Type B pancreatic cell (in vitro differentiated cells): Measurements from ENCODE around the gene ATP8A2. TPM values are rescaled to one million over a fixed set of nuclear protein-coding genes. Genes with fewer than 3 reads are reported as not detected.

Source experiments
- DNase-seq: peaks from one replicate; pipeline ENCODE4 v3.0.0; 2021; ENCODE audit warnings: mixed read lengths; ENCODE audit not compliant: unreplicated experiment; ENCODE audit errors: extremely low spot score
- H3K27ac Mint-ChIP-seq: 2 replicates; pipeline ENCODE4 v1.8.0; 2021; ENCODE audit warnings: mild to moderate bottlenecking, mixed read lengths
- H3K27me3 Mint-ChIP-seq: 2 replicates; pipeline ENCODE4 v1.8.0; 2021; ENCODE audit warnings: mixed read lengths
- H3K36me3 Mint-ChIP-seq: 2 replicates; pipeline ENCODE4 v1.8.0; 2021; ENCODE audit warnings: mixed read lengths
- H3K4me1 Mint-ChIP-seq: one replicate; pipeline ENCODE4 v1.8.0; 2021; ENCODE audit warnings: mixed read lengths; ENCODE audit not compliant: unreplicated experiment
- H3K4me3 Mint-ChIP-seq: 2 replicates; pipeline ENCODE4 v1.8.0; 2021; ENCODE audit warnings: mild to moderate bottlenecking, mixed read lengths
- H3K9me3 Mint-ChIP-seq: 2 replicates; pipeline ENCODE4 v1.8.0; 2021; ENCODE audit warnings: mixed read lengths
- total RNA-seq: library from RNA; stranded (reverse); gene quantifications from 2 replicates; pipeline ENCODE4 v1.2.1, GENCODE V29; 2021; ENCODE audit warnings: low replicate concordance
- TF ChIP-seq, protein P1 (sequence below): fragments of 200-600 bp; sonication (generic); conservative IDR thresholded peaks from 2 replicates; pipeline ENCODE4 v1.5.0; 2021; ENCODE audit warnings: antibody characterized with exemption, mild to moderate bottlenecking

Gene ATP8A2
- total RNA-seq, 1 donor from 2014 or later: 13.8 TPM

GRCh38 chr13:25598421-25598820, 226.6 kb downstream of the ATP8A2 start:
- Mint-ChIP-seq H3K4me3 (no peak overlapping the region), H3K27me3 (no peaks in the 10 kb centered on the region)
- TF ChIP-seq, protein P1, sequence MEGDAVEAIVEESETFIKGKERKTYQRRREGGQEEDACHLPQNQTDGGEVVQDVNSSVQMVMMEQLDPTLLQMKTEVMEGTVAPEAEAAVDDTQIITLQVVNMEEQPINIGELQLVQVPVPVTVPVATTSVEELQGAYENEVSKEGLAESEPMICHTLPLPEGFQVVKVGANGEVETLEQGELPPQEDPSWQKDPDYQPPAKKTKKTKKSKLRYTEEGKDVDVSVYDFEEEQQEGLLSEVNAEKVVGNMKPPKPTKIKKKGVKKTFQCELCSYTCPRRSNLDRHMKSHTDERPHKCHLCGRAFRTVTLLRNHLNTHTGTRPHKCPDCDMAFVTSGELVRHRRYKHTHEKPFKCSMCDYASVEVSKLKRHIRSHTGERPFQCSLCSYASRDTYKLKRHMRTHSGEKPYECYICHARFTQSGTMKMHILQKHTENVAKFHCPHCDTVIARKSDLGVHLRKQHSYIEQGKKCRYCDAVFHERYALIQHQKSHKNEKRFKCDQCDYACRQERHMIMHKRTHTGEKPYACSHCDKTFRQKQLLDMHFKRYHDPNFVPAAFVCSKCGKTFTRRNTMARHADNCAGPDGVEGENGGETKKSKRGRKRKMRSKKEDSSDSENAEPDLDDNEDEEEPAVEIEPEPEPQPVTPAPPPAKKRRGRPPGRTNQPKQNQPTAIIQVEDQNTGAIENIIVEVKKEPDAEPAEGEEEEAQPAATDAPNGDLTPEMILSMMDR: no peak

DNA sequence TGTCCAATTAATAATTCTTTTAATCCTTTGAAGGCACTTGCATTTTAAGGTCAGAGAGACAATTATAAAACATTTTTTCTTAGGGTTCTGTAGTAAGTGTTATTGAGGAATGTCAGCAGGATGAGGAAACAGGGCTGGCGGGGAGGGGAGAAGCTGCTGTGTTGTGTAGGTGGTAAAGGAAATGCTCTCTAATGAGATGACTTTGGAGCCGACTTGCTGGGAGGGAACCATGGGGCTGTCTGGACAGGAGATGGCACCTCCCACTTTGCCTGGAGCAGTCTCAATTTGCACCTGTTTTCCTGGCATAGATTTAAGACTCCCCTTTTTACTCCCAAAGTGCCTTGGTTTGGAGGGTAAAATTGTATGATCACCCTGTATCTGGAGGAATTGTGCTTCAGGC, 230.4 kb downstream of the ATP8A2 start:
- peaks cover 4% of the 10 kb centered on the region for H3K36me3 Mint-ChIP-seq
- no peak overlapping the region for H3K27ac Mint-ChIP-seq
- peaks cover 4% of the 10 kb centered on the region for H3K4me1 Mint-ChIP-seq
- DNase-seq: no peak
- H3K9me3 Mint-ChIP-seq: no peaks in the 10 kb centered on the region
- H3K27me3 Mint-ChIP-seq: no peaks in the 10 kb centered on the region
- TF ChIP-seq, protein P1: no peak
- no peak overlapping the region for H3K4me3 Mint-ChIP-seq

More at GRCh38 chr13:25598421-25598820, 226.6 kb downstream of the ATP8A2 start:
- H3K9me3 Mint-ChIP-seq: no peaks in the 10 kb centered on the region
- peaks cover under 1% of the 10 kb centered on the region for H3K36me3 Mint-ChIP-seq
- DNase-seq: no peak
- no peak overlapping the region for H3K27ac Mint-ChIP-seq
- peaks cover under 1% of the 10 kb centered on the region for H3K4me1 Mint-ChIP-seq

DNA sequence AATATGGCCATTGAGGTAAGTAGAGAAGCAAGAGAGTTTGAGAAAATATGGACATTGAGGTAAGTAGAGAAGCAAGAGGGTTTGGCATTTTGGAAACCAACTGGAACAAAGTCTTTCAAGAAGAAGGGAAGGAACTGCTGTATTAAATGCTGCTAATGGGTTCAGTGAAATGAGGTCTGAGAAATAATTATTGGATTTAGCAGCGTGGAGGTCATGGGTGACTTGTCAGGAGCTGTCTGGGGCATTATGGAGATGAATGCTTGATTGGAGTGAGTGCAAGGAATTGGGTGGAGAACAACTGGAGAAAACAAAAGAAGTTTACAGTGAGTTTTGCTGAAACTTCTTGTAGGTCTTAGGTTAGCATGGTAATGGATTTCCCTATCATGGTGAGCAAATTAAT, 232.3 kb downstream of the ATP8A2 start:
- Mint-ChIP-seq H3K9me3 (no peaks in the 10 kb centered on the region), H3K4me1 (peaks cover 4% of the 10 kb centered on the region), H3K27me3 (no peaks in the 10 kb centered on the region), H3K27ac (no peak overlapping the region), H3K36me3 (peaks cover 4% of the 10 kb centered on the region), H3K4me3 (no peak overlapping the region)
- TF ChIP-seq, protein P1: no peak
- DNase-seq: no peak

DNA sequence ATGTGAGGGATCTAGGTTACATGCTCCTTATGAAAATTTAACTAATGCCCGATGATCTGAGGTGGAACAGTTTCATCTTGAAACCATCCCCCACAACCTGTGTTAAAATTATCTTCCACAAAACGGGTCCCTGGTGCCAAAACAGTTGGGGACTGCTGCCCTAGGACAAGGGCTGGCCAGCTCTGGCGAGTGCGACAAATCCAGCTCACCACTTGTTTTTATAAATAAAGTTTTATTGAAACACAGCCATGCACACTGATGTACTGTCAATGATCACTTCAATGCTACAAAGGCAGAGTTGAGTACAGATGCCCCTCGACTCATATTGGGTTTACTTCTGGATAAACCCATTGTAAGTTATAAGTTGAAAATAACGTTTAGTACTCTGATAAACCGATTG, 235.3 kb downstream of the ATP8A2 start:
- Mint-ChIP-seq H3K27me3 (no peaks in the 10 kb centered on the region), H3K4me1 (peaks cover 4% of the 10 kb centered on the region), H3K36me3 (peaks cover 20% of the 10 kb centered on the region), H3K9me3 (no peaks in the 10 kb centered on the region), H3K4me3 (no peak overlapping the region), H3K27ac (no peak overlapping the region)
- no peak for DNase-seq
- TF ChIP-seq, protein P1: no peak

- TF ChIP-seq, protein P1: no peak
- Mint-ChIP-seq H3K9me3 (no peaks in the 10 kb centered on the region), H3K36me3 (peaks cover 20% of the 10 kb centered on the region), H3K27me3 (no peaks in the 10 kb centered on the region), H3K4me1 (peaks cover 4% of the 10 kb centered on the region), H3K4me3 (no peak overlapping the region), H3K27ac (no peak overlapping the region)
- no peak for DNase-seq
These were observed 236.4 kb downstream of the ATP8A2 start for GRCh38 chr13:25608181-25608580.

GRCh38 chr13:25616674-25617073, 244.9 kb downstream of the ATP8A2 start:
- Mint-ChIP-seq H3K27me3 (no peaks in the 10 kb centered on the region), H3K9me3 (peaks cover 10% of the 10 kb centered on the region), H3K27ac (no peak overlapping the region), H3K4me1 (no peaks in the 10 kb centered on the region), H3K36me3 (peaks cover 3% of the 10 kb centered on the region), H3K4me3 (no peak overlapping the region)
- TF ChIP-seq, protein P1: no peak
- DNase-seq: no peak
